Testis (tissue), 2 donors: Measurements from ENCODE around the gene NFE2L2.

ENCODE experiments used
- CTCF ChIP-seq, 3 experiments: fragments of 450-650 bp in 2 of 3; fragments of 200-600 bp in 1 of 3; sonication (generic) in 1 of 3; IDR thresholded peaks; one replicate each; pipeline ENCODE4 v1.5.1; 2016 to 2019; ENCODE audit warnings: antibody characterized with exemption in 3 of 3, mild to moderate bottlenecking in 2 of 3, moderate library complexity in 1 of 3
- POLR2A ChIP-seq: fragments of 450-650 bp; IDR thresholded peaks from one replicate; pipeline ENCODE4 v1.6.1; 2017; ENCODE audit warnings: antibody characterized with exemption, mild to moderate bottlenecking, moderate library complexity

DNA sequence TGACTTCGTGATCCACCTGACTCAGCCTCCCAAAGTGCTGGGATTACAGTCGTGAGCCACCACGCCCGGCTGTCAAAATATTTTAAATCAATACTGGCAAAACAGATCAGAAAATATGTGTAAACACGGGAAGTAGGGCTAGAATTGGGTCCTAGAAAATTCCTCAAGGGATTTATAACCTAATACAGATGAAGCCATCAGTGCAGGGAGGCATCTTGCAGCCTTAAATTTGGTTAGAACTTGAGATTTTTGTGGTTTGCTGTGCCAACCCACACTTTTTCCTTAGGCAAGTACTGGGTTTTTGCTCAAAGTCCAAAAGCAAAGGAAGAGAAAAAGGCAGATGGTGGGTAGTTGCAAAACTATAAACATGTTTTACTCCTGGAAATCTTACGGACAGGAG, 33.7 kb upstream of the NFE2L2 start:
- TF ChIP-seq CTCF (IDR thresholded peaks at IDR 0.05) (no peak), POLR2A (no peak)
